Retinal pigment epithelial cell (primary cell): Measurements from ENCODE around the gene GNAI3.

Experiments used
- DNase-seq: peaks from one replicate; pipeline ENCODE4 v3.0.0-alpha.2; 2010; ENCODE audit warnings: low read depth
- H3K4me3 ChIP-seq: 2 replicates; pipeline ENCODE4 v1.5.1; 2011; ENCODE audit warnings: mild to moderate bottlenecking, low read length, control low read depth, moderate library complexity
- TF ChIP-seq, protein P1 (sequence below): conservative IDR thresholded peaks from 2 replicates; pipeline ENCODE4 v1.5.1; 2011; ENCODE audit warnings: low read depth, low read length, control low read depth, inconsistent platforms

Gene GNAI3

DNA sequence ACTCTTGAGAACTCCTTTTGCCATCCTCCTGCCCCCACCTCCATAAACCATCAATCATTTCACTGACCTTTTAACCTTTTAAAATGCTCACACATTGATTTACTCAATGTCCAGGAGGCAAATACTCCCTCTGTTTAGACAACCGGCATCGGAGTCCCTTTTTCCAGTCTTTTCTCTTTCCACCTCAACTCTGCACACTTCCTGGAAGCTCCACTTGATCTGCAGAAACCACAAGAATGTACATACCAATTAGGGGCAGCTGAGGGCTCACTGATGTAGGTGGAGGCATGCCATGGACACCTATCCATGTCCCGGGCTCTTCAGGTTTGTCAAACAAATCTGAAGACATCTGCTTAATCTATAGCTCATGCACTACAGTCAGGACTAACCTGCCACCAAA, 33.6 kb upstream of the GNAI3 start:
- no peak overlapping the region for H3K4me3 ChIP-seq
- no peak for DNase-seq
- TF ChIP-seq, protein P1, sequence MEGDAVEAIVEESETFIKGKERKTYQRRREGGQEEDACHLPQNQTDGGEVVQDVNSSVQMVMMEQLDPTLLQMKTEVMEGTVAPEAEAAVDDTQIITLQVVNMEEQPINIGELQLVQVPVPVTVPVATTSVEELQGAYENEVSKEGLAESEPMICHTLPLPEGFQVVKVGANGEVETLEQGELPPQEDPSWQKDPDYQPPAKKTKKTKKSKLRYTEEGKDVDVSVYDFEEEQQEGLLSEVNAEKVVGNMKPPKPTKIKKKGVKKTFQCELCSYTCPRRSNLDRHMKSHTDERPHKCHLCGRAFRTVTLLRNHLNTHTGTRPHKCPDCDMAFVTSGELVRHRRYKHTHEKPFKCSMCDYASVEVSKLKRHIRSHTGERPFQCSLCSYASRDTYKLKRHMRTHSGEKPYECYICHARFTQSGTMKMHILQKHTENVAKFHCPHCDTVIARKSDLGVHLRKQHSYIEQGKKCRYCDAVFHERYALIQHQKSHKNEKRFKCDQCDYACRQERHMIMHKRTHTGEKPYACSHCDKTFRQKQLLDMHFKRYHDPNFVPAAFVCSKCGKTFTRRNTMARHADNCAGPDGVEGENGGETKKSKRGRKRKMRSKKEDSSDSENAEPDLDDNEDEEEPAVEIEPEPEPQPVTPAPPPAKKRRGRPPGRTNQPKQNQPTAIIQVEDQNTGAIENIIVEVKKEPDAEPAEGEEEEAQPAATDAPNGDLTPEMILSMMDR = no peak

DNA sequence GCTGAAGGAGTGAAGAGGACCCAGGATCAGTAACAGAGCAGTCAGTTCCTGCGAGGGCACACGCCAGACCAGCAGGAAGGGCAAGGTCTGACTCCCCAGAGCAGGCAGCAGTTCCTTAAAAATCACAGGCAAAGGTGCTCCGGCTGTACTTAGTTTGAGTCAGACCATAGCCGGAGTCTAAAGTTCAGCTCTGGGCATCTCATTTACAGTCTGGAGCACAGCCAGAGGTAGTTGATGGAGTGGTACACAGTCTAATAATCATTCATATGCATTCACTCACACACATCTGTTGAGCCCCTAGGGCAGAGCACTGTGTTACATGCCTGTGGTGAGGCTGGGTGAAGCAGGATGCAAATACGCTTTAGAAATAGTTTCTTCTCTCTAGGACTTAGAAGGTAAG, 31.5 kb upstream of the GNAI3 start:
- no peak overlapping the region for H3K4me3 ChIP-seq

DNA sequence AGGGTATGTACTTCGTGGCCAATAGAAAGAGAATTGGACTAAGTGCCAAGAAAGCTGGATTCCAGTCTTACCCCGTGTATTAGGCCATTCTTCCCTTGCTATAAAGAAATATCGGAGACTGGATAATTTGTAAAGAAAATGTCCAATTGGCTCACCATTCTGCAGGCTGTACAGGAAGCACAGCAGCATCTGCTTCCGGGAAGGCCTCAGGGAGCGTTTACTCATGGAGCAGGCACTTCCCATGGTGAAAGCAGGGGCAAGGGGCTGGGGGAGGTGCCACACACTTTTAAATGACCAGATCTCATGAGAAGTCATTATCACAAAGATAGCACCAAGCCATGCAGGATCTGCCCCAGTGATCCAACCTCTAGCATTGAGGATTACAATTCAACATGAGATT, 31.1 kb upstream of the GNAI3 start:
- no peak for DNase-seq
- TF ChIP-seq, protein P1 = no peak
- no peak overlapping the region for H3K4me3 ChIP-seq

More for the DNA sequence above, 31.5 kb upstream of the GNAI3 start:
- DNase-seq = no peak
- TF ChIP-seq, protein P1 = no peak

GRCh38 chr1:109521002-109521951, 27.1 kb upstream of the GNAI3 start:
- TF ChIP-seq, protein P1 = no peak
- no peak overlapping the region for H3K4me3 ChIP-seq
- no peak for DNase-seq

- no peak for DNase-seq
- TF ChIP-seq, protein P1 = no peak
- H3K4me3 ChIP-seq = no peak overlapping the region
Observed at GRCh38 chr1:109522026-109522425, 26.4 kb upstream of the GNAI3 start.

DNA sequence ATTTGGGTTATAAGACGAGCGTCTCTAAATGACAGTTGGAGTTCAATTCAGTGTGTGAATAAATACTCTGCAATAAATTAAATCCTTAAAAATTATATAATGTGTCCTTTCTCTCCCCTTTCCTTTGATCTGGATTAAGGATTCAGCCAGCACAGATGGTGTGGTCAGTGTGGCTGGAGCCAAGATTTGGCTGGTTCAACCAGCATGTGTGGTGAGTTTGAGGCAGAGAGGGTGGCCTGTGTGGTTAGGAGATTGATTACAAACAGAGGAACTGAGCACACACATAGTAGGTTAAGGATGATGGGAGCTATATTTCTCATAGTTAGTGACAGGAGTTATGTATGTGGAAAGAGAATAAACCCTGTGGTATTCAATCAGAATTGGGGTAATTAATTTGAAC, 24.7 kb upstream of the GNAI3 start:
- TF ChIP-seq, protein P1 = no peak
- DNase-seq = no peak
- no peak overlapping the region for H3K4me3 ChIP-seq
